ENCODE data around the gene ZC3H12C. TPM values are rescaled to one million over a fixed set of nuclear protein-coding genes. Genes with fewer than 3 reads are reported as not detected.

ZC3H12C gene
- polyA plus RNA-seq, 1 donor = 20.0 TPM

DNA sequence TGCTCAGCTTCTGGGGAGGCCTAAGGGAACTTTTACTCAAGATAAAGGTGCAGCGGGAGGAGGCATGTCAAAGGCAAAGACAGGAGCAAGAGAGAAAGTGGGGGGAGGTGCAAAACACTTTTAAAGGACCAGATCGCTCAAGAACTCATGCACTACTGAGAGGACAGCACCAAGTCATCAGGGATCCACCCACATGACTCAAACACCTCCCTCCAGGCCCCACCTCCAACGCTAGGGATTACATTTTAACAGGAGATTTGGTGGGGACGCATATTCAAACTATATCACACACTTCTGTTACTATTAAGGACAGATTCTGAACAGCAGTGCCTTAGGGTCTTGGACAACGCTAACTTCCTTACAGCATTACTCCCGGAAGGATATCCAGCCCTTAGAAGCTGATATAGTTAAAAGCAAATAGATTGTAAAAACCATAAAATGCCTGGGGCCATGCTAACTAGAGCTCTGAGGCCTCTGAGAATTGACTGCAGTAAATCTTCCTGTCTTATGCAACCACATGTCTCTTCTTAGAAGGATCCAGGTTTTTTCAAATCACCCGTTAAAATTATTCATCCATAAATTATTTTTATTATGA lies 16.7 kb upstream of the ZC3H12C start:
- Histone ChIP-seq H3K9me3 (ENCODE audit: control insufficient read depth, low read depth, low read length) (peaks cover 5% of the 10 kb centered on the region), H3K4me3 (ENCODE audit: low read length) (no peak overlapping the region), H3K27ac (ENCODE audit: low read length) (peak overlapping the region; percentile 54), H3K27me3 (ENCODE audit: control insufficient read depth, insufficient read depth, low read length) (no peaks in the 10 kb centered on the region), H3K4me1 (ENCODE audit: control insufficient read depth, insufficient read depth, low read length) (peaks cover 29% of the 10 kb centered on the region), H3K36me3 (ENCODE audit: control insufficient read depth, insufficient read depth, low read length) (no peaks in the 10 kb centered on the region)
- DNase-seq = peak; percentile 86 to 97
- 13% methylated on average over 1 of the region's 7 CpGs for WGBS (ENCODE audit: insufficient coverage, low lambda C conversion rate)

DNA sequence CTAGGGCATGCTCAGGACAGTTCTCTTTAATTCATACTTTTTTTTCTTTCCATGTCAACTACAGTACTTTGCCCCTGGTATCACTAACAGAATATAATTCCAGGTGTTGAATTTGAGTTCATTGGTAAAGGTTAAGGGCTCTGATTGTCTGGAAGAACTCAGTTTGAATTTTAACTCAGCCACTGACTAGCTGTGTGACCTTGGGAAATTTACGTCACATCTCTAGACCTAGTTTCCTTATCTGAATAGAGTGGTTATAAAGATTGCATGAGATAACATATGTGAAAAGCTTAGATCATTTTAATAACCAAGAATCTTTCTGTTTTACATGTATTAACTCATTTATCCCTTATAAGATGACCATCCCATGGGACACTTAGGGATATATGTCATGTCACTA lies 15.8 kb upstream of the ZC3H12C start:
- DNase-seq = peak; percentile 56 to 82
- WGBS (ENCODE audit: insufficient coverage, low lambda C conversion rate) = no CpG with 5 or more reads among the region's 1 CpG
- peaks cover 29% of the 10 kb centered on the region for H3K4me1 ChIP-seq (ENCODE audit: control insufficient read depth, insufficient read depth, low read length)
- no peak overlapping the region for H3K4me3 ChIP-seq (ENCODE audit: low read length)
- no peaks in the 10 kb centered on the region for H3K36me3 ChIP-seq (ENCODE audit: control insufficient read depth, insufficient read depth, low read length)
- peaks cover 5% of the 10 kb centered on the region for H3K9me3 ChIP-seq (ENCODE audit: control insufficient read depth, low read depth, low read length)
- no peaks in the 10 kb centered on the region for H3K27me3 ChIP-seq (ENCODE audit: control insufficient read depth, insufficient read depth, low read length)
- H3K27ac ChIP-seq (ENCODE audit: low read length) = peak overlapping the region; percentile 81

DNA sequence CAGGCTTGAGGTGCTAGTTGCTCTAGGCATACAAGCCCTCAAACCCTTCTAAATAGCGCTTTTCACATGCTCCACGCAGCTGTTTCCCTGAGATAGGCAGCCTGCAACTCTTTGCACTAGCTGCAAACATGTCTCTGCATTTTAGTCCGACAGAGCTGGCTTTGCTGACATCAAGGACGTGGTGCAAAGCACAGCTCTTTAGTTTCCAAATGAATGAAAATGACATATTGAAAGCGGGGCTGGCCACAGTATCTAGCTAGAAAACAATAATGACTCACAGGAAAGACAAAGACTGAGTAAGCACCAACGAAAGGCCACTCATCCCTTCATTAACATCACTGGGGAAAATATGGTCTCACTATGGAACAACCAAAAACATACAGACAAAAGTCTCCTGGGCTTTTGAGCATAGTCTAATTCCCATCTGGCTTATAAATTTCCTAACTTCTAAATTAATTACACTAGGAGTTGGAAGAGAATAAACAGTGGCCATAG lies 15.3 kb upstream of the ZC3H12C start:
- 20% methylated on average over 1 of the region's 6 CpGs for WGBS (ENCODE audit: insufficient coverage, low lambda C conversion rate)
- peak in 1 of 2 donors; percentile 76 for DNase-seq
- no peaks in the 10 kb centered on the region for H3K27me3 ChIP-seq (ENCODE audit: control insufficient read depth, insufficient read depth, low read length)
- H3K27ac ChIP-seq (ENCODE audit: low read length) = peak overlapping the region; percentile 81
- peaks cover 5% of the 10 kb centered on the region for H3K9me3 ChIP-seq (ENCODE audit: control insufficient read depth, low read depth, low read length)
- no peaks in the 10 kb centered on the region for H3K36me3 ChIP-seq (ENCODE audit: control insufficient read depth, insufficient read depth, low read length)
- H3K4me3 ChIP-seq (ENCODE audit: low read length) = no peak overlapping the region
- peaks cover 29% of the 10 kb centered on the region for H3K4me1 ChIP-seq (ENCODE audit: control insufficient read depth, insufficient read depth, low read length)

DNA sequence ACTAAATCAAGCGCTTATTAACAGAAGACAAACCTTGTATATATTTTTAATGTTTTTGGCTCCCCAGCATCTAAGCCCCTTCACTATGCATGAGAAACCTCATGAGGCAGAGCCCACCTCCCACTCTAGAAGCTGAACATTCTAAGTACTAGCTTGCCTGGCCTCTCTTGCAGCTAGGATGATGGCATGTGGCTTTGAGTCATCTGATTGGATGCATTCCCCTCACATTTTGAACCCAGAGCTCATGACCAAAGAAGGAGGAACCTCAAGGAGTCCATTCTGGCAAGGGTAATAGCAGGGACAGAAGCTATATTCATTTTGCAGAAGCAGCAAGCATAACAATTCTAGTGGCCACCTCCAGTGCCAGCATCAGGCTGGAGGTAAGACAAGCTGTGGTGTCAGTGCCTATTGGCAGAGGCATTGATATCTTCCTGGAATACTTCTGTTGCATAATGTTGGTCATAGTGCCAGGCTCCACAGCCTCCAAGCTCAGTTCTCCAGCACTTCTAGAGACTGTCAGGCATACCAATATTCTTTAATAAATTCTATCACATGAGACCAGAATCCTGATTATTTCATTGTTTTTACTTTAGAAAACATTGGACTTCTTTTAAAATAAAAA lies 14.2 kb upstream of the ZC3H12C start:
- Histone ChIP-seq H3K4me3 (ENCODE audit: low read length) (no peak overlapping the region), H3K36me3 (ENCODE audit: control insufficient read depth, insufficient read depth, low read length) (no peaks in the 10 kb centered on the region), H3K27me3 (ENCODE audit: control insufficient read depth, insufficient read depth, low read length) (no peaks in the 10 kb centered on the region), H3K4me1 (ENCODE audit: control insufficient read depth, insufficient read depth, low read length) (peaks cover 29% of the 10 kb centered on the region), H3K27ac (ENCODE audit: low read length) (peak overlapping the region; percentile 81), H3K9me3 (ENCODE audit: control insufficient read depth, low read depth, low read length) (peaks cover 5% of the 10 kb centered on the region)
- DNase-seq = no peak
- WGBS (ENCODE audit: insufficient coverage, low lambda C conversion rate) = no CpG with 5 or more reads among the region's 1 CpG

DNA sequence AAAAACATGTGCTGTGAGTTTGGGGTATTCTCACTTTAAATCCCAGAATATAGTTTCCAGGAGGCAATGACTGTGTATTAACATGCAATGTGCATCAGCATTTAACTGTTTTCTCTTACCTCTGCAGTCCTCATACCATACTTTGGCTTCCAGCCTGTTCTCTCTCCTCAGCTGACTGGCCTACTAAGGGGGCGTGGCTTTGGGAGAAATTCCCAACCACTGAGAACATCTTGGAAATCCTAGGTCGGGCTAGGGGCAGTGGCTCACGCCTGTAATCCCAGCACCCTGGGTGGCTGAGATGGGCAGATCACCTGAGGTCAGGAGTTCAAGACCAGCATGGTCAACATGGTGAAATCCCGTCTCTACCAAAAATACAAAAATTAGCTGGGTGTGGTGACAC lies 13.5 kb upstream of the ZC3H12C start:
- Histone ChIP-seq H3K27me3 (ENCODE audit: control insufficient read depth, insufficient read depth, low read length) (no peaks in the 10 kb centered on the region), H3K9me3 (ENCODE audit: control insufficient read depth, low read depth, low read length) (peaks cover 5% of the 10 kb centered on the region), H3K36me3 (ENCODE audit: control insufficient read depth, insufficient read depth, low read length) (no peaks in the 10 kb centered on the region), H3K27ac (ENCODE audit: low read length) (no peak overlapping the region), H3K4me1 (ENCODE audit: control insufficient read depth, insufficient read depth, low read length) (peaks cover 29% of the 10 kb centered on the region), H3K4me3 (ENCODE audit: low read length) (no peak overlapping the region)
- no CpG with 5 or more reads among the region's 4 CpGs for WGBS (ENCODE audit: insufficient coverage, low lambda C conversion rate)
- DNase-seq = no peak

DNA sequence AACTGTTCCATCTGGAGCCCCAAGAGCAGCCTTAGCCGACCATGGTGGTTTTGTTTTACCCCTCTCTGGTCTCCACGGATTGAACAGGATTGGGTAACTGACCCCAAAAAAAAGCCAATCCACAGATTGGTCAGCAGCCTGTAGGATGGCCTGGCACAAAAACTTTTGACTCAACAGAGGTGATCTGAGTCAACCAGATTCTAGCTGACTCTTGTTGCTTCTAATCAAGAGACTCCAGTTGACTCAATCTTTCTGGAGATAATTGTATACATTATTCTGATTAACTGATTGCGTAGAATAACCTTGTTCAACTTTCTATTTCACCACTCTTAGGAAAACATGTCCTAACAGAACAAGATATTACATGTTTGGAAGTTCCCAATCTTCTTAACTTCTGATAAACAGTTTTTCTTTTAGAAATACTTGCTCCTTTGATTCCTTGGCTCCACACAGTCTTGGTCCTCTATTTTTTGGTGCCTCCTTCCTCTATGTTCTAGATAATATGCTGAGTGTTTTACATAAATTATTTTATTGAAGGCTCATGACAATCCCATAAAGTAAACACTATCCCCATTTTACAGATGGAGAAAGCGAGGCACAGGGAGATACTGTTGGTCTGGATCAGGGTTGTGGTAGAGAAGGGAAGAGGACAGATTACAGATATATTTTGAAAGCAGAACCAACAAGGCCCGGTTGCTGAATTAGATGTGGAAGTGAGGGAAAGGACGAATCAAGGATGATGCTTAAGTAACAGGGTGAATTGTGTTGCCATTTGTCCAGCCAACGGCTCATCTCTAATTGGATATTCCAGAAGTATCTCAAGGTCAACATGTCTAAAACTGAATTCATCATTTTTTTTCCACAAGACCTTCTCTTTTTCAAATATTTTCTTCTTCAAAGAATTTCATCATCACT lies 11.5 kb upstream of the ZC3H12C start:
- Histone ChIP-seq H3K9me3 (ENCODE audit: control insufficient read depth, low read depth, low read length) (peaks cover 5% of the 10 kb centered on the region), H3K4me3 (ENCODE audit: low read length) (no peak overlapping the region), H3K27me3 (ENCODE audit: control insufficient read depth, insufficient read depth, low read length) (no peaks in the 10 kb centered on the region), H3K4me1 (ENCODE audit: control insufficient read depth, insufficient read depth, low read length) (peaks cover 16% of the 10 kb centered on the region), H3K36me3 (ENCODE audit: control insufficient read depth, insufficient read depth, low read length) (no peaks in the 10 kb centered on the region), H3K27ac (ENCODE audit: low read length) (no peak overlapping the region)
- 80% methylated on average over 2 of the region's 7 CpGs for WGBS (ENCODE audit: insufficient coverage, low lambda C conversion rate)
- no peak for DNase-seq

DNA sequence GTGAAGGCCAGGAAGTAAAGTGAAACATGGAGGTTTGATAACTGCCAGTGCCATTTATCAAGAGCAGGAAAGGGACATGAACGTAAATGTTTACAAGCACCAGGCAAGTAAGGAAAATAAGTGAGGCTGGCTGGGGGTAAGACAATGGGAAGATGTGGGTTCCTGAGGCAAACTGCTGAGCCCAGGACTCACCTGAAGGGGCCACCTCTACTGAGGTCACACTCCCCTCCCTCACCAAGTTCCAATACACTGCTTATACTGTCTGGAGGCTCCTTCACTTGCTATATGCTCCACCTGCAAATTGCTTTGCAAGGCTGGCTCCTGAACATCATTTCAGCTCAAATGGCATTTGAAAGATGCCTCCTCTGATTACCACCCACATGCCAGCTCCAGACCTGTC lies 10.3 kb upstream of the ZC3H12C start:
- DNase-seq = no peak
- Histone ChIP-seq H3K4me3 (ENCODE audit: low read length) (no peak overlapping the region), H3K27me3 (ENCODE audit: control insufficient read depth, insufficient read depth, low read length) (no peaks in the 10 kb centered on the region), H3K36me3 (ENCODE audit: control insufficient read depth, insufficient read depth, low read length) (no peaks in the 10 kb centered on the region), H3K27ac (ENCODE audit: low read length) (no peak overlapping the region), H3K9me3 (ENCODE audit: control insufficient read depth, low read depth, low read length) (peaks cover 5% of the 10 kb centered on the region), H3K4me1 (ENCODE audit: control insufficient read depth, insufficient read depth, low read length) (peaks cover 12% of the 10 kb centered on the region)
- WGBS (ENCODE audit: insufficient coverage, low lambda C conversion rate) = 67% methylated on average over 1 of the region's 1 CpG

DNA sequence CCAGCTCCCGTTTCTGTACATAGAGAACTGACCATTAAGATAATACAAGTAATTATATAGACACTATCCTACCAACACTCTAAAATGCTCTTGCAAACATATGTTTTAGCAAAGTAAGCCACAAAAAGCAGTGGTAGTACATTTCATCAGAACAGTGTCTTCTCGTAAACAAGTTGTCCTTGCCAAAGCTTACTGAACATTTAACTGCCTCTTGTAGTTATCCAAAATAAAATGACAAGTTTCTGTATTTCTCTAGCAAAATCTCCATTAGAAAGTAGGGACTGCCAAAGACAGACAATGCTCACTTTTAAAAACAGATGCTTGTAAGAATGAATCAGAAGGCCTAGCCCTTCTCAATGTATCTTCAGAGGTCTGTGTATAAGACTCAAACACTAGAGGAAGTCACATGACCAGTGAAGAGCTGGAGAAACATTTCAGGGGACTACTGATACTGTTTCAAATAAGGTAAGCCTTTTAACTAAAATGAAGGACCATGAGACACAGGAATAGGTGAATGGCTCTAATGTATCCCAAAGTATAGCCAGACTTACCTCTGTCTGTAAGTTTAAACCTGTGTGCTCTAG lies 7.8 kb upstream of the ZC3H12C start:
- no peak overlapping the region for H3K27ac ChIP-seq (ENCODE audit: low read length)
- H3K36me3 ChIP-seq (ENCODE audit: control insufficient read depth, insufficient read depth, low read length) = no peaks in the 10 kb centered on the region
- no peak for DNase-seq
- H3K27me3 ChIP-seq (ENCODE audit: control insufficient read depth, insufficient read depth, low read length) = no peaks in the 10 kb centered on the region
- H3K4me1 ChIP-seq (ENCODE audit: control insufficient read depth, insufficient read depth, low read length) = peaks cover 3% of the 10 kb centered on the region
- no peak overlapping the region for H3K4me3 ChIP-seq (ENCODE audit: low read length)
- no peaks in the 10 kb centered on the region for H3K9me3 ChIP-seq (ENCODE audit: control insufficient read depth, low read depth, low read length)
- no CpG with 5 or more reads among the region's 2 CpGs for WGBS (ENCODE audit: insufficient coverage, low lambda C conversion rate)

DNA sequence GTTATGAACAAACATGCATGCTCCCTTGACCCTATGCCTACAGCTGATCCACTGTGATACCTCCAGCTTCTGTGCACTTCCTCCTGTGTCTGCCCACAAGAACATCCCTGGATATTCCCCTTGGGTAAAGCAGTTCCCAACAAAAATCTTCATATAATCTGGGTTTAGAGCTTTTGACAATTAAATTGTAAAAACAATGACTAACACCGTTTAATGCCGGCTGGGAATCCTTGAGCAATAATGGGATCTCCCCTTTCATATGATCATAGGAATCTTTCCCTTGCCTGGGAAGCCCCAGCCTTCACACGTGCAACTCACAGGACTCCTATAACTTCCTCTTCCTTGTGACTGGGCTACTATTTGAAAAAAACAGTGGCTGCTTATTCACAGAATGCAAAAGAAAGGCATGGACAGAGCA lies 6.3 kb upstream of the ZC3H12C start:
- DNase-seq = peak; percentile 58 to 73
- H3K4me3 ChIP-seq (ENCODE audit: low read length) = no peak overlapping the region
- H3K27ac ChIP-seq (ENCODE audit: low read length) = peak overlapping the region; percentile 11
- H3K4me1 ChIP-seq (ENCODE audit: control insufficient read depth, insufficient read depth, low read length) = peaks cover 10% of the 10 kb centered on the region
- H3K9me3 ChIP-seq (ENCODE audit: control insufficient read depth, low read depth, low read length) = no peaks in the 10 kb centered on the region
- H3K27me3 ChIP-seq (ENCODE audit: control insufficient read depth, insufficient read depth, low read length) = no peaks in the 10 kb centered on the region
- H3K36me3 ChIP-seq (ENCODE audit: control insufficient read depth, insufficient read depth, low read length) = no peaks in the 10 kb centered on the region
- 20% methylated on average over 1 of the region's 3 CpGs for WGBS (ENCODE audit: insufficient coverage, low lambda C conversion rate)

All from large intestine (tissue), 3 donors.